NCI-H2196 (cell line): ENCODE data around the gene NAA25.
"Not testable (repeated sequence)": the region's sequence is repeated elsewhere in the genome, so short reads cannot be mapped to it uniquely, and the experiment has no call there.

Experiments used
- DNase-seq: peaks from one replicate; lab custom pipeline; 2025; ENCODE audit not compliant: unreplicated experiment; lab: John Stamatoyannopoulos, UW

Gene NAA25

DNA sequence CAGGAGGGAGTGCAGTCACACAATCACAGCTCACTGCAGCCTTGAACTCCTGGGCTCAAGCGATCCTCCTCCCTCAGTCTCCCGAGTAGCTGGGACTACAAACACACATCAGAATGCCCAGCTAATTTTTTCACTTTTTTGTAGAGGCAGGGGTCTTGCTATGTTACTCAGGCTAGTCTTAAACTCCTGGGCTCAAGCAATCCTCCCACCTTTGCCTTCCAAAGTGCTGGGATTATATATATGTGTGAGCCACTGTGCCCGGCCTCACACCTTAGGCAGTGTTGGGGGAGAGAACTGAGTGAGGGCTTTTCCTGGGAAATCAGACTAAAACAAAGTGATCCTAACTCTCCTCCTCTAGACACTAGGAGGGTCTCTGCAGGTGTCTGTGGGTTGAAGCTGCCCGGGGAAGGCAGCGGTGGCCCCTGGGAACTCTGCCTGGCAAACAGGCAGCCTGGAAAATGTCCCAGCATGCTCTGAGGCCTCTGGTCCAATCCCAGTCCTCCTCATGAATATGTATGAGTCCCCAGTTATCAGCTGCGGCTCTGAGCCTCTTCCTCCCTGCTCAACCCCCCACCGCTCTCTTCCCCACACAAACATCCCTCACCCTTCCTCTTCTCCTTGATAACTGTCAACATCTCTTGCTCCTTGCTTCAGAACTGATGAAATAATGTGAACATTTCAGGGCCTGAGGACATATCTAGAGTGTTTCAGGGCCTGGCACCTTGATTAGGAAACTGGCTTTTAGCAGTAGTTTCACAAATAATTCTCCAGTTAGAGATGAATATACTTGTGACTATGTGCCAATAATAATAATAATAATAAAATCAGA lies 7.9 kb upstream of the NAA25 start:
- no peak for DNase-seq

DNA sequence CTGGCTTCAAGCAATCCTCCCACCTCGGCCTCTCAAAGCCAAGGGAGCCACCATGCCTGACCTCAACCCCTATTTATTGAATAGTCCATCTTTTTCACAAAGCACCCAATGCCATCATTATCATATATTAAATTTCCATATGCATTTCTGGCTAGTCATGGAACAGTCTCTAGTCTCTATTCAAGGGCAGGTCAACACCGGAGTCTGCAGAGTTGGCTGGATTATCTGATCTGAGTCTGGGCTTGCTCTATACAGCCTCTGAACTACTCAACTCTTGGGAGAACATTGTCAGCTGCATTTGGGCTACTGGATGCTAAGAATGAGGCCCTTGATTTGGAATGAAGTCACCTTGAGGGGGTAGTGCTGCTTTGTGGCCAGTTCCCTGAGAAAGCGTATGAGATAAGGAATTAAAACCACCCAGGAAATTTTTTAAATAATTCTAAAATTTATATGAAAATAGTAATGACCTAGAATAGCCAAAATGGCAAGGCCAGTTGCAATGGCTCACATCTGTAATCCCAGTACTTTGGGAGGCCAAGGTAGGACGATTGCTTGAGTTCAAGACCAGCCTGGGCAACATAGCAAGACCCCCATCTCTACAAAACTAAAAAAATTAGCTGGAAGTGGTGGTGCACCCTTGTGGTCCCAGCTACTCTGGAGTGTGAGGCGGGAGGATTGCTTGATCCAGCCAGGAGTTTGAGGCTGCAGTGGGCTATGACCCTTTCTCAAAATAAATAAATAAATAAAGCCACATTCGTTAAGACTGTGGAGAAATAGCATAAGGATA lies 6.9 kb upstream of the NAA25 start:
- no peak for DNase-seq

DNA sequence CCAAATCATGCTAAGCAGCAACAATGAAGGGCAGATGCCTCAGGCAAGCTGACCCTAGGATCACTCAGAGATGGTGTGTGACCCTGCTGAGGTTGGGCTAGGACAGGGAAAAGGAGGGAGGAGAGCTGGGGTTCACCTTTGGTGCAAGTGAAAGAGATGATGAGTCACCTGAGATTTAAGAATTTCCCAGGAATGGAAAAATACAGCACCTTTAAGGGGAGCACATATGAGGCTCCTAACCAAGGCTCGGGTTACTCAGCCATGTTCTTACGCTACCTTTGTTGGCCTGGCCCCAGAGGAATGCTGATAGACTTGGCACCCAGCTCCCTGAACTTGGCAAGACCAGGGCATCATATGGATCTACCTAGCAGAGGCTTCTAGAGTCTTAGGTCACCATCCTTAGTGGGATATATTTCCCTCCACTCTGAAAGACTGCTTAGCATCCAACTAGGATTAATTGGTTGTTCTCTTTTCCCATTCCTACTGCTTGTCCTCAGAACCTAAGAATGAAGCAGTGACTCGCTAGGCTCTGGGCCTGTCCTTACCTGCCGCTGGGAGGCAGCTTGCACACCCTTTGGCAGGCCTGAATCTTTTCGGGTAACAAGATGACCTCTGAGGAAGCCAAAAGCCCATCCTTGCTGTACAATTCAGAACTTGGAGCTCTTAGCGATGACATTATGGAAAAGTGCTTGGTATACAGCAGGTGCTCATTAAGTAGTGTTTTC lies 4.0 kb upstream of the NAA25 start:
- peak; percentile 45 for DNase-seq

DNA sequence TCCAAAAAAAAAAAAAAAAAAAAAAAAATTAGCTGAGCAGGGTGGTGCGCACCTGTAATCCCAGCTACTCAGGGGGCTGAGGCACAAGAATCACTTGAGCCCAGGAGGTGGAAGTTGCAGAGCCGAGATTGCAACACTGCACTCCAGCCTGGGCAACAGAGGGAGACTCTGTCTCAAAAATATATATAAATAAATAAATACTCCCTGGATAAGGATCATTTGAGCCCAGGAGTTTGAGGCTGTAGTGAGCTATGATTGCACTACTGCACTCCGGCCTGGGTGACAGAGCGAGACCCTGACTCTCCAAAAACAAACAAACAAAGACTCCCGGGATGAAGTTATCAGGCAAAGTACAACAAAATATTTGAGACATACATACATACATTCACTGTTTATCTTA lies 3.3 kb upstream of the NAA25 start:
- DNase-seq: no peak

DNA sequence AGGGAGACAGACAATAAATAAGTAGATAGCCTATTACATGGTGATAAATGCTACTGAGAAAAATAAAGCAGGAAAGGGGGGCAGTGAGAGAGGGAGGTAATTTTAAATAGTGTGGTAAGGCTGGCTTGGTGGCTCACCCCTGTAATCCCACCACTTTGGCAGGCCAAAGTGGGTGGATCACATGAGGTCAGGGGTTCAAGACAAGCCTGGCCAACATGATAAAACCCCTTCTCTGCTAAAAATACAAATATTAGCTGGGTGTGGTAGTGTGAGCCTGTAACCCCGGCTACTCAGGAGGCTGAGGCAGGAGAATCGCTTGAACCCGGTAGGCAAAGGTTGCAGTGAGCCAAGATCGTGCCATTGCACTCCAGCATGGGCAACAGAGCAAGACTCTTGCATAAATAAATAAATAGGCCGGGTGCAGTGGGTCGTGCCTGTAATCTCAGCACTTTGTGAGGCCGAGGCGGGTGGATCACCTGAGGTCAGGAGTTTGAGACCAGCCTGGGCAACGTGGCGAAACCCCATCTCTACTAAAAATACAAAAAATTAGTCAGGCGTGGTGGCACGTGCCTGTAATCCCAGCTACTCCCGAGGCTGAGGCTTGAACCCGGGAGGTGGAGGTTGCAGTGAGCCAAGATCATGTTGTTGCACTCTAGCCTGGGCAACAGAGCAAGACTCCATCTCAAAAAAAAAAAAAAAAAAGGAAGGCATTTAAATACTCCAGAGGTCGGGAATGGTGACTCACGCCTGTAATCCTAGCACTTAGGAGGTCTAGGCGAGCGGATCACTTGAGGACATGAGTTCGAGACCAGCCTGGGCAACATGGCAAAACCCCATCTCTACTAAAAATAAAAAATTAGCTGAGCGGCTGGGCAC lies 2.4 kb upstream of the NAA25 start:
- DNase-seq: not testable (repeated sequence)

DNA sequence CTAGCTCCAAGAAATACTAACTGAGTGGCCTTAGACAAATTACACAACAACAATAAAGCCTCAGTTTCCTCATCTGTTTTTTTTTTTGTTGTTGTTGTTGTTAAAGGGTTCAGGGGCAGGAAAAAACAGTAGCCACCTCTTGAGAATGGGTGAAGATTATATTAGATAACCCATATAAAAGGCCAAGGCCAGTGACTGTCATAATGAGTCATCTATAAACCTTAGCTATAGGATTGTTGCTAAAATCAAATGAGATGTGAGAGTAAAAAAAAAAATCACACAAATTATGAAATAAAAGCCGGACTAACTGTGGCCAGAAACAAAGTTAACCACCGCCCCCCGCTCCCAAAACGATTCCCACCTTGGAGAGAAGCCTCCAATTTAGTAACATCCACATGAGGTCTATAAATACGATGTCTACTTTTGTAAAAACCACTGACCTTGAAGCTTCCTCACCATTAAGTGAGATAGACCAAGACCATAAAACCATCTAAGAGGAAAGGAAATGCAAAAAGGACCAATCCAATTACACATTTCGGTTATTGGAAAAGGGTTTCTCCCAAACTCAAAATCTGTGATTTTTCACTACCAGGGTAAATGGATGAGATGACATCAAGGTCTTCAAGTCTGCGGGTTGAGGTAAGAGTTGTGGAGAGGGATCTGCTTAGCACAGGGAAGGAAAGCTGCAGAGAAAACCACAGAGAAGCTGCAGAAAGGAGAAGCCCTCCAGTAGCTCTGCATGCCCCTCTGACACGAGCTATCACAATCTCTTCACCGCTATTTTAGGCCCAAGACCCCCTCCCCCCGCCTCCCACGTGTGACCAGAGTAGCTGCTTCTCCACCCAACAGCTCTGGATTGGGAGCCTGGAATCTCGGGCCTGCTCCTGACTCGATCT lies 1.0 kb downstream of the NAA25 start:
- no peak for DNase-seq

DNA sequence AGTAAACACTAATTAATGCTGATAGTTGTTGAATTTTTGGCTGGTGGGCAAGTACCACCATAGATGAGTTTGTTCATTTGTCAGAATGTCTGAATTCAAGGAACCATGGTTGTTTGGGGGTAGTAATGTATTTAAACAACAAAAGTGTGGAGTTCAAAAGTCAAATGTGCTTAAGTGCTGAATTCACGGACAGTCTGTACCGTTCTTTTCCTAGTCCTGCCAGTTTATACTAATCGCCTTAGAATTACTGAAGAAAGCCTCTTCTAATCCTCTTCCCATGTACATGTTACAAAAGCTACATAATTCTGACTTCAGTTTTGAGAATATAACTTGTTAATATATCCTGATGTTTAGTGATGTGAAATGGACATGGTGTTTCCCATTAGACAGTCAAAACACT lies 2.7 kb downstream of the NAA25 start:
- DNase-seq: no peak

DNA sequence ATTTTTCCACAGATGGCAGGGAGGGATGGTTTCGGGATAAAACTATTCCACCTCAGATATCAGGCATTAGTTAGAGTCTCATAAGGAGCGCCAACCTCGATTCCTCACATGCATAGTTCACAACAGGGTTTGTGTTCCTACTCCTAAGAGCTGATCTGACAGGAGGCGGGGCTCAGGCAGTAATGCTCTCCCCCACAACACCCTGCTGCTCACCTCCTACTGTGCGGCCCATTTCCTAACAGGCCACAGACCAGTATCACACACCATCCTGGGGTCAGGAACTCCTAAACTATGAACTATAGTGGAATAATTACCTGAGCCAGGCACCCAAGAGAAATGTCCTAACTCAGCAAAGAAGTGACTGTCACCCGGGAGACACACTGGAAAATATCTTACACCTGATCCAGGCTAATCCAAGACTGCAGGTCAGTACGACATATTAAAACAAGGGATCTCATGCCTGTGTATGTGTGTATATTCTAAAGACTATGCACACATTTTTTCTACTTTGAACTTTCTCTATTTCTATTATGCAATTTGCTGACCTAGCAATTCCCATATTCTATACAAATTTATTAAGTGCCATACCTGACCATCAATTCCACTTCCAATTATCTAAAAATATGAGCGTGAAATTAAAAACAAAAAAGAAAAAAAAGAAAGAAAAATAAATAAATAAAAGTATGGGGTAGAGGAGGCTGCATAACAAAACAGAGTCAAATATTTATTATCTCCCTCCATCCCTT lies 4.7 kb downstream of the NAA25 start:
- no peak for DNase-seq

DNA sequence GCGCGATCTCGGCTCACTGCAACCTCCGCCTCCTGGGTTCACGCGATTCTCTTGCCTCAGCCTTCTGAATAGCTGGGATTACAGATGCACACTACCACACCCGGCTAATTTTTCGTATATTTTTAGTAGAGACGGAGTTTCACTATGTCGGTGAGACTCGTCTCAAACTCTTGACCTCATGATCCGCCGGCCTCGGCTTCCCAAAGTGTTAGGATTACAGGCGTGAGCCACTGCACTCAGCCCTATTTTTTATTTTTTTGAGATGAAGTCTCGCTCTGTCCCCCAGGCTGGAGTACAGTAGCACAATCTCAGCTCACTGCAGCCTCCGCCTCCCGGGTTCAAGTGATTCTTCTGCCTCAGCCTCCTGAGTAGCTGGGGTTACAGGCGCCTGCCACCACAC lies 5.8 kb downstream of the NAA25 start:
- not testable (repeated sequence) for DNase-seq

DNA sequence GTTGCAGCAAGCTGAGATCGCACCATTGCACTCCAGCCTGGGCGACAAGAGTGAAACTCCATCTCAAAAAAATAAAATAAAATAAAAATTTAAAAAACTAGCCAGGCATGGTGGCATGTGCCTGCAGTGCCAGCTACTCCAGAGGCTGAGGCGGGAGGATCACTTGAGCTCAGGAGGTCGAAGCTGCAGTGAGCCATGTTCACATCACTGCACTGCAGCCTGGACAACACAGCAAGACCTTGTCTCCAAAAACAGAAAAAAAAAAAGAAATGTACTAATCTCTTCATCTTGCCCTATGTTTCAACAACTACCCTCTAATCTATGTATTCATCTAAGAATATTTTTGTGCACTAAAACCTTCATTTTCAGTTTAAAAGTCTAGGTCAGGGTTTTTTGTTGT lies 6.5 kb downstream of the NAA25 start:
- DNase-seq: no peak

DNA sequence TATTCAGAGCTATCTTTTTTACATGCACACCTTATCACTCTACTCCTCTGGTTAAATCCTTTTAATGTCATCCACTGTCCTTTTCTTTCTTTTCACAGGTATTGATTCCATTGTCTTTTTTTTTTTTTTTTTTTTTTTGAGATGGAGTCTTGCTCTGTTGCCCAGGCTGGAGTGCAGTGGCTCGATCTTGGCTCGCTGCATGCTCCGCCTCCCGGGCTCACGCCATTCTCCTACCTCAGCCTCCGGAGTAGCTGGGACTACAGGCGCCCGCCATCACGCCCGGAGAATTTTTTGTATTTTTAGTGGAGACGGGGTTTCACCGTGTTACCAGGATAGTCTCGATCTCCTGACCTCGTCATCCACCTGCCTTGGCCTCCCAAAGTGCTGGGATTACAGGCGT lies 8.1 kb downstream of the NAA25 start:
- DNase-seq: not testable (repeated sequence)

DNA sequence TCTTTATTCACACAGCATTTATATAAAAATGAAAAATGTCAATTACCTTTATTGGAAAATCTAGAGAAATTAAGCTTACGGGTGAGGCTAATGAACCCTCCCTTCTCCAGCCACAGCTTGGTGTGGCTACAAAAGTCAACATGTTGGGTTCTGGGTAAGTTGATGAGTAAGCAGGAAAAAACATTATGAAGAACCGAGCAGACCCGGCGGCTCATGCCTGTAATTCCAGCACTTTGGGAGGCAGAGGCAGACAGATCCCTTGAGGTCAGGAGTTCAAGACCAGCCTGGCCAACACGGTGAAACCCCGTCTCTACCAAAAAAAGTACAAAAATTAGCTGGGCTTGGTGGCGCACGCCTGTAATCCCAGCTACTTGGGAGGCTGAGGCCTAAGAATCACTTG lies 10.9 kb downstream of the NAA25 start:
- no peak for DNase-seq

DNA sequence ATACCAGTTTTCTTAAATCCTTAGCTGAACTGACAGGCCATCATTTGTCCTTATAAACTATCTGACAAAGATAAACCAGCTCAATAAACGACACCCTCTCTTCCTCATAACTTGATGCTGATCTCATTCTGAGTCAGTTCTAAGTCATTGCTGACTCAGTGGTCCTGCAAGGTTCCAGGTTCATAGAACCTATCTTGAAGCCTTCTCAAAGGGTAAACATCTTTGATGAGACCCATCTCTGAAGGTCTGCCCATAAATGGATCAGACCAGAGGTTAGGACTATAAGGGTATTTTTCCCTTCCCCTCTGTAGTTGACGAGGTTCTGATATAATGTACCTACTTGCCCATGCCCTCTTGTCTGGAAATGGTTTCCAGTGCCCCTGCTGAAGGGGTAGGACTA lies 11.9 kb downstream of the NAA25 start:
- no peak for DNase-seq

DNA sequence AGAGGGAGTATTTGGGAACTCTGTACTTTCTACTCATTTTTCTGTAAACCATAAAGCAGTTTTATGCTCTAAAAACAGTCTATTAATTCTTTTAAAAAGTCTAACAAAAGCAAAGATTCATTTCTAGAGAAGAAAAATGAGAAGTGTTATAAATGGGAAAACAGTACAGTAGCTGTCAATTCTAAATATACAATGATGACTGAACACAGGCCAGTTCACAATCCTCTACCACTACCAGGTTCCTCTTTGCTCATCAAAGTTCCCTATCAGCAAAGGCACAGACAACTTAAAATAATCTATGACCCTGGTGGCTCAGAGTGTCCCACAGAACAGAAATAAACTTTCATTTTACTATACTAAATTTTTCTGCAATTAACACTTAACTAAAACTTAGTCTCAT lies 12.5 kb downstream of the NAA25 start:
- DNase-seq: no peak

DNA sequence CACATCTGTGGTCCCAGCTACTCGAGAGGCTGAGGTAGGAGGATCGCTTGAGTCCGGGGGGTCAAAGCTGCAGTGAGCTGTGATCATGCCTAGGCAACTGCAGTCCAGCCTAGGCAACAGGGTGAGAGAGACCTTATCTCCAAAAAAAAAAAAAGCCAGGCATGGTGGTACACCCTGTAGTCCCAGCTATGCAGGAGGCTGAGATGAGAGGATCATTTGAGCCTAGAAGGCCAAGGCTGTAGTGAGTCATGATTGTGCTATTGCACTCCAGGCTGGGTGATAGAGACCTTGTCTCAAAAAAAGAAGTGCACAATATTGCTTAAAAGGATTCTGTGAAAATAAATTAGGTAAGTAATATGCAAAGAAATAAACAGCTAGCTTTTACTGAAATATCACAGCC lies 17.0 kb downstream of the NAA25 start:
- DNase-seq: no peak

DNA sequence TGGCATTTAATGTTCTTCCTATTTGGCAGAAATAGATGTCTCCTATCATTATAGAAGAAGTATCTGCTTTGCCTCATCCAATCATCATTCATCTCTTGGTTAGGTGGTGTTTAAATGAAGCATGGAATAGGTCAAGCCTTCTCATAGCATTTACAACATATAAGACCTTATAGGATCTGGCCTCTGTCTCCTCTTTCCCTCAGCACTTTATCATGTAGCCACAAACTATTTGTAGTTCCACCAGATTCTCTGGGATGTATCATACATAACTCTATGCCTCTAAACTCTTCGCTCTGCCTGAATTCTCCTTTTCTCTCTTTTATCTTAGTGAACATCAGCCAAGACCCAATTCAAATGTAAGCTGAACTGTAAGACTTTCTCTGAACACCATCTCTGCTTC lies 20.7 kb downstream of the NAA25 start:
- DNase-seq: no peak

DNA sequence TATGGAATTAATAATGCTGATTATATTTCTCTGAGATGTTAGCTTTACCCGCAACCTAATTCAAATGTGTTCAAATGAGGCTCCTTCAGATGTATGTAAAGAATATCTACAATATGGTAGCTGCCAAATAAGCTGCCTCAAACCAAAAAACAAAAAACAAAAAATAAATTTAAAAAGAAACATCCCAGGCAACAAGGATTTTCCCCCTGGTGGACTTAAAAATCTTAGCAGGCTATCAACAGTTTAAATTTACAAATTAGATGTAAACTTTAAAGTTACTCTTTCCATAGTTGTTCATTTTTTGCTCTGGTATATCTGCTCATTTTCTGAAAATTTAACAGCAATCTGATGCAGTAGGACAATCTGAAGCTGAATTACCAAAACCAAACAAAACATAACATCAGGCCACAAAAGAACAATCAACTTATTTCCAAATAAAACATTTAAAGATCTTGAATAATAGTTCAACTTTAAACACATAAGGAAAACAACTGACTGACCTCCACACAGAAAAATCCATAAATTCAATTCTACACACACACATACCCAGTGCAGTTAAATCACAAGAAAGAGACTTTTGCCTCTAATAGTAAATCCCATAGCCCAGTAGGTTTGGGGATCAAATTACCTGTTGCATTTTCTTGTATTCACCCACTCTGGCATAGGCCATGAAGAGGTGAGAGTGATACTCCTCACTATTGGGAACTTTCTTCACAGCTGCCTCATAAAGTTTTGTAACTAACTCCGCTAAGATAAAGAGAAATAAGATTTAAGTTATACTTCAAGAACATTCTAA lies 21.3 kb downstream of the NAA25 start:
- DNase-seq: no peak

DNA sequence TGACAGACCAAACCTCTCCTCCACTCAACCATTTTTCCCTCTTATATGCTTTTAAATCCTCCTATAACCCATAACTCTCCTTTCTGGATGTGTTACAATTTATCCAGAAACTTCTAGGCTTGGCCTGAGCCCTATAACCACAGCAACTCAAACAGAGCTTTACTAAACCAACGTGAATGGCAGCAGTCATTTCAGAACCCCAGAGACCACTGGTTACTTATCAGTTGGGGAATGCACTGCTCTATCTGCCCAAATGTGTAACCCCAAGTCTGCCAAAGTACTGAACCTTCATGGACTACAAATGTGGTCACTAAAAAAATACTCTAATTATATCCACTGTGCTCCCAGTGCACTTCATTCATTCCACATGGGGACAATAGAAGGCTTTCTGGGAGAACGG lies 42.0 kb downstream of the NAA25 start:
- no peak for DNase-seq
